Fibroblast of mammary gland (primary cell): ENCODE data around the gene SYNJ2.

Experiments used
- DNase-seq: peaks from one replicate; pipeline ENCODE4 v3.0.0-alpha.2; 2010; ENCODE audit warnings: low read depth
- H3K4me3 ChIP-seq: 2 replicates; pipeline ENCODE4 v1.5.1; 2011; ENCODE audit warnings: low read depth, mild to moderate bottlenecking, low read length, moderate library complexity; ENCODE audit not compliant: control insufficient read depth
- TF ChIP-seq, protein P1 (sequence below): conservative IDR thresholded peaks from 2 replicates; pipeline ENCODE4 v1.5.1; 2011; ENCODE audit warnings: low read depth, low read length, inconsistent platforms; ENCODE audit not compliant: control insufficient read depth, insufficient read depth

SYNJ2 gene

GRCh38 chr6:158057213-158057987 lies 75.7 kb downstream of the SYNJ2 start:
- TF ChIP-seq, protein P1, sequence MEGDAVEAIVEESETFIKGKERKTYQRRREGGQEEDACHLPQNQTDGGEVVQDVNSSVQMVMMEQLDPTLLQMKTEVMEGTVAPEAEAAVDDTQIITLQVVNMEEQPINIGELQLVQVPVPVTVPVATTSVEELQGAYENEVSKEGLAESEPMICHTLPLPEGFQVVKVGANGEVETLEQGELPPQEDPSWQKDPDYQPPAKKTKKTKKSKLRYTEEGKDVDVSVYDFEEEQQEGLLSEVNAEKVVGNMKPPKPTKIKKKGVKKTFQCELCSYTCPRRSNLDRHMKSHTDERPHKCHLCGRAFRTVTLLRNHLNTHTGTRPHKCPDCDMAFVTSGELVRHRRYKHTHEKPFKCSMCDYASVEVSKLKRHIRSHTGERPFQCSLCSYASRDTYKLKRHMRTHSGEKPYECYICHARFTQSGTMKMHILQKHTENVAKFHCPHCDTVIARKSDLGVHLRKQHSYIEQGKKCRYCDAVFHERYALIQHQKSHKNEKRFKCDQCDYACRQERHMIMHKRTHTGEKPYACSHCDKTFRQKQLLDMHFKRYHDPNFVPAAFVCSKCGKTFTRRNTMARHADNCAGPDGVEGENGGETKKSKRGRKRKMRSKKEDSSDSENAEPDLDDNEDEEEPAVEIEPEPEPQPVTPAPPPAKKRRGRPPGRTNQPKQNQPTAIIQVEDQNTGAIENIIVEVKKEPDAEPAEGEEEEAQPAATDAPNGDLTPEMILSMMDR, result no peak
- H3K4me3 ChIP-seq, result peak overlapping the region; percentile 1
- DNase-seq, result peak; percentile 98

DNA sequence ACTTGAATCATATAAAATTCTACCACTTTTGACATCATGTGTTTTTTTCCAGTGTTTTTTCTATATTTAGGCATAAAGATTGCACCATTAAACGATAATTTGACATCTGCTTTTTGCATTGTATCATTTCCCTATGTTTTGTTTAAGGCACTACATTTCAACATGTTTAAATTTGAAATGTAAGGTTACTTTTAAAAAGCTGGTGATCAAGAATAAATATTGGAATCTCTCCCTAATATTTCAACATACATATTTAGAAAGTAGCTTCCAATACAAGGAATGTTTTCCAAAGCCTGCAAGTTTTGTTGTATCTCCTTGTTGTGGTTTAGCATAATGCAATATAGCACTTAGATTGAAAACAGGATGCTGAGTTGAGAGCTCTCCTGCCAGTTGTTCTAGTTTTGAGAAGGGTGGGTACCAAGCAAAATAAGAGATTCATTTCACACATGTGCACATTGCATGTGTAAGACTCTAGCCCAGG lies 76.5 kb downstream of the SYNJ2 start:
- TF ChIP-seq, protein P1, result no peak
- H3K4me3 ChIP-seq, result no peak overlapping the region
- DNase-seq, result peak; percentile 60

- no peak for DNase-seq
- TF ChIP-seq, protein P1, result no peak
- no peak overlapping the region for H3K4me3 ChIP-seq
Measured at GRCh38 chr6:158059108-158059507, 77.4 kb downstream of the SYNJ2 start.

DNA sequence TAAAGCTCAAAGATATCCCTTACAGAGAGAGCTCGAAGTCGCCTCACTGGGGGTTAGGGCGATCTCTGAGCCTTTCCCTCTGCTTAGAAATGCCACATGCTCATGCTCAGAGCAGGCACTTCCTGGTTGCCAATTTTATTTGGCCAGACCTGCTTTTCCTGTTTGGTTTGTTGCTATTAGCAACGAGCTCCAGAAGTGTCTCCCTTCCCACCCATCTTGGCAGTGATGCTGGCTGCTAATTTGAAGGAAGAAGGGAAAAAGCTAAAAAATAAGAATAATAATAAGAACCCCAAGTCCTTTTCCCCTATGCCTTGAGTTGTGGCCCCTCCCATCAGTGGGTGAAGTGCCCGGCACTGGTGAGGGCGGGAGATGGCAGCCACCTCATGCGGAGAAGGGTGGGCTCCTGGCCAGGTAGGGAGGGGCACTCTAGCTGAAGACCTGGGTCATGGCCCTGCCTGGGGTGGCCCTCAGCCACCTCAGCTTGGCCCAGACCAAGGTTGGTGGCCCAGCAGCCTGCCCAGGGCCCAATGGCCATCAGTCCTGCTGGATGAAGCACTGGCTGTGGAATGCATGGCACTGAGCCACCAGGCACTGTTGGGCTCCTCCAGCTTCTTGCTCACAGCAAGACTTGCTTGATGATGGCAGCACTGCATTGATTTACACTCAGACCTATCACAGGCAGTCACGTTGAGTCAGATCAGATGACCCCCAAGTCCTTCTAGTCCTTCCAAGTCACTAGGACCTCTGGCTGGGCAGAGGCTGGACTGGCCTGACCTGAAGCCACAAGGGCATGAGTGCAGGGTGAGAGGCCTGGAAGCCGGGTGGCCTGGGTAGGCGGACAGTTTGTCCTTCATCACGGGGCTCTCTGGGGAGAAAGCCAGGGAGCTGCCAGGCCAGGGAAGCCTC lies 79.0 kb downstream of the SYNJ2 start:
- TF ChIP-seq, protein P1, result no peak
- DNase-seq, result peak; percentile 96

GRCh38 chr6:158061361-158061708 lies 79.7 kb downstream of the SYNJ2 start:
- no peak overlapping the region for H3K4me3 ChIP-seq
- TF ChIP-seq, protein P1, result no peak
- DNase-seq, result no peak

More for the DNA sequence above, 79.0 kb downstream of the SYNJ2 start:
- no peak overlapping the region for H3K4me3 ChIP-seq

GRCh38 chr6:158061709-158062461 lies 80.2 kb downstream of the SYNJ2 start:
- H3K4me3 ChIP-seq, result no peak overlapping the region
- DNase-seq, result peak; percentile 38
- TF ChIP-seq, protein P1, result no peak
